ENCODE data around the gene AFM.

The AFM gene

GRCh38 chr4:73456177-73457022, 25.1 kb upstream of the AFM start:
- intact Hi-C loops (cut with DNase I; ENCODE audit: low total_unique reads): no loop called here
- no peak for DNase-seq

GRCh38 chr4:73458184-73459047, 23.1 kb upstream of the AFM start:
- intact Hi-C loops (cut with DNase I; ENCODE audit: low total_unique reads): no loop called here
- no peaks in the 10 kb centered on the region for H3K4me1 ChIP-seq
- DNase-seq: no peak
- H3K9me3 ChIP-seq: no peaks in the 10 kb centered on the region
- no peak for TF ChIP-seq CTCF (IDR thresholded peaks at IDR 0.05)
- no peaks in the 10 kb centered on the region for H3K27me3 ChIP-seq
- no peaks in the 10 kb centered on the region for H3K36me3 ChIP-seq
- no peak overlapping the region for H3K4me3 ChIP-seq
- no peak overlapping the region for H3K27ac ChIP-seq

More at GRCh38 chr4:73456177-73457022, 25.1 kb upstream of the AFM start:
- Histone ChIP-seq H3K9me3 (no peaks in the 10 kb centered on the region), H3K27ac (no peak overlapping the region), H3K4me3 (no peak overlapping the region), H3K27me3 (no peaks in the 10 kb centered on the region), H3K36me3 (no peaks in the 10 kb centered on the region), H3K4me1 (no peaks in the 10 kb centered on the region)
- TF ChIP-seq CTCF (IDR thresholded peaks at IDR 0.05): no peak

GRCh38 chr4:73459048-73459421, 22.5 kb upstream of the AFM start:
- no peak for DNase-seq
- intact Hi-C loops (cut with DNase I; ENCODE audit: low total_unique reads): no loop called here
- Histone ChIP-seq H3K27ac (no peak overlapping the region), H3K4me1 (no peaks in the 10 kb centered on the region), H3K36me3 (no peaks in the 10 kb centered on the region), H3K27me3 (no peaks in the 10 kb centered on the region), H3K4me3 (no peak overlapping the region), H3K9me3 (no peaks in the 10 kb centered on the region)
- no peak for TF ChIP-seq CTCF (IDR thresholded peaks at IDR 0.05)

- H3K9me3 ChIP-seq: no peaks in the 10 kb centered on the region
- H3K4me1 ChIP-seq: no peaks in the 10 kb centered on the region
- TF ChIP-seq CTCF (IDR thresholded peaks at IDR 0.05): no peak
- no peak overlapping the region for H3K4me3 ChIP-seq
- no peak overlapping the region for H3K27ac ChIP-seq
- DNase-seq: no peak
- intact Hi-C loops (cut with DNase I; ENCODE audit: low total_unique reads): no loop called here
- H3K27me3 ChIP-seq: no peaks in the 10 kb centered on the region
- no peaks in the 10 kb centered on the region for H3K36me3 ChIP-seq
Observed at GRCh38 chr4:73460913-73461522, 20.5 kb upstream of the AFM start.

- Histone ChIP-seq H3K27me3 (no peaks in the 10 kb centered on the region), H3K4me1 (no peaks in the 10 kb centered on the region), H3K27ac (no peak overlapping the region), H3K9me3 (no peaks in the 10 kb centered on the region), H3K4me3 (no peak overlapping the region), H3K36me3 (no peaks in the 10 kb centered on the region)
- intact Hi-C loops (cut with DNase I; ENCODE audit: low total_unique reads): no loop called here
- TF ChIP-seq CTCF (IDR thresholded peaks at IDR 0.05): no peak
- no peak for DNase-seq
Observed at GRCh38 chr4:73468170-73468569, 13.4 kb upstream of the AFM start.
